Smooth muscle cell (in vitro differentiated cells): ENCODE results near the gene TMEM208. TPM values are rescaled to one million over a fixed set of nuclear protein-coding genes. Genes with fewer than 3 reads are reported as not detected.
A peak's percentile ranks its signal among the peaks of the same experiment; 100 is the strongest.

Experiments
- DNase-seq: peaks from one replicate; lab custom pipeline; 2025; ENCODE audit not compliant: unreplicated experiment; lab: John Stamatoyannopoulos, UW
- H2AFZ ChIP-seq: fragments of 200-600 bp; sonication (generic); 2 replicates; pipeline ENCODE4 v1.6.0; 2016; ENCODE audit warnings: antibody characterized with exemption, low read depth, mild to moderate bottlenecking
- H3F3A ChIP-seq: fragments of 200-600 bp; sonication (generic); 2 replicates; pipeline ENCODE4 v1.6.0; 2017; ENCODE audit warnings: antibody characterized with exemption, low read depth
- H3K27ac ChIP-seq: fragments of 200-600 bp; sonication (generic); 2 replicates; pipeline ENCODE4 v1.5.1; 2016; ENCODE audit warnings: low read depth, mild to moderate bottlenecking
- H3K27me3 ChIP-seq: fragments of 200-600 bp; sonication (generic); 2 replicates; pipeline ENCODE4 v1.6.1; 2016; ENCODE audit warnings: low read depth, mild to moderate bottlenecking
- H3K36me3 ChIP-seq: fragments of 200-600 bp; sonication (generic); 2 replicates; pipeline ENCODE4 v1.5.1; 2016; ENCODE audit warnings: low read depth
- H3K4me1 ChIP-seq: fragments of 200-600 bp; sonication (generic); 2 replicates; pipeline ENCODE4 v1.5.1; 2016; ENCODE audit warnings: low read depth
- H3K4me2 ChIP-seq: fragments of 200-600 bp; sonication (generic); 2 replicates; pipeline ENCODE4 v1.6.0; 2016; ENCODE audit warnings: mild to moderate bottlenecking
- H3K4me3 ChIP-seq: fragments of 200-600 bp; sonication (generic); 2 replicates; pipeline ENCODE4 v1.5.1; 2016; ENCODE audit warnings: mild to moderate bottlenecking
- H3K79me2 ChIP-seq: fragments of 200-600 bp; sonication (generic); 2 replicates; pipeline ENCODE4 v1.6.0; 2016; ENCODE audit warnings: low read depth, mild to moderate bottlenecking
- H3K9ac ChIP-seq: fragments of 200-600 bp; sonication (generic); 2 replicates; pipeline ENCODE4 v1.6.0; 2016; ENCODE audit warnings: low read depth
- H3K9me3 ChIP-seq: fragments of 200-600 bp; sonication (generic); replicated peaks from 2 replicates; pipeline ENCODE4 v1.5.1; 2016; ENCODE audit warnings: low read depth
- H4K20me1 ChIP-seq: fragments of 200-600 bp; sonication (generic); 2 replicates; pipeline ENCODE4 v1.6.0; 2016; ENCODE audit warnings: low read depth
- CTCF ChIP-seq: fragments of 200-600 bp; sonication (generic); IDR thresholded peaks from 2 replicates; pipeline ENCODE4 v1.5.1; 2017; ENCODE audit warnings: borderline replicate concordance, mild to moderate bottlenecking, antibody characterized with exemption; ENCODE audit not compliant: insufficient read depth, poor library complexity, severe bottlenecking
- WGBS: methylation state at CpG from one replicate; pipeline ENCODE4 v1.1.7; 2016; ENCODE audit warnings: low lambda C conversion rate; 5-methylcytosine and 5-hydroxymethylcytosine counted together
- polyA plus RNA-seq: library from polyadenylated mRNA; unstranded; fragments of >200 nt; fragmentation: Nextera tagmentation; extraction: Ambion mirVana; gene quantifications from 2 replicates; pipeline ENCODE4 v1.2.1, GENCODE V29; 2016
- total RNA-seq: library from RNA; depleted of rRNA; stranded (reverse); fragments of >200 nt; gene quantifications from 2 replicates; pipeline ENCODE4 v1.2.3, GENCODE V29; 2014

The TMEM208 gene
- total and polyA plus RNA-seq, 2 experiments from 2014 or later = 45.4 to 171 TPM

- H3K27ac ChIP-seq = no peak overlapping the region
- peak overlapping the region; percentile 100 for H3K4me2 ChIP-seq
- H4K20me1 ChIP-seq = peaks cover 46% of the 10 kb centered on the region
- H3K27me3 ChIP-seq = no peaks in the 10 kb centered on the region
- no peaks in the 10 kb centered on the region for H3K9me3 ChIP-seq
- no peak overlapping the region for H3K9ac ChIP-seq
- DNase-seq = no peak
- no peak overlapping the region for H2AFZ ChIP-seq
- no peak for TF ChIP-seq CTCF
- H3K79me2 ChIP-seq = peaks cover 27% of the 10 kb centered on the region
- peak overlapping the region; percentile 94 for H3K4me3 ChIP-seq
- no peaks in the 10 kb centered on the region for H3K36me3 ChIP-seq
- peaks cover 7% of the 10 kb centered on the region for H3F3A ChIP-seq
- H3K4me1 ChIP-seq = peaks cover 18% of the 10 kb centered on the region
Measured at GRCh38 chr16:67193536-67193935, 33.4 kb upstream of the TMEM208 start.

DNA sequence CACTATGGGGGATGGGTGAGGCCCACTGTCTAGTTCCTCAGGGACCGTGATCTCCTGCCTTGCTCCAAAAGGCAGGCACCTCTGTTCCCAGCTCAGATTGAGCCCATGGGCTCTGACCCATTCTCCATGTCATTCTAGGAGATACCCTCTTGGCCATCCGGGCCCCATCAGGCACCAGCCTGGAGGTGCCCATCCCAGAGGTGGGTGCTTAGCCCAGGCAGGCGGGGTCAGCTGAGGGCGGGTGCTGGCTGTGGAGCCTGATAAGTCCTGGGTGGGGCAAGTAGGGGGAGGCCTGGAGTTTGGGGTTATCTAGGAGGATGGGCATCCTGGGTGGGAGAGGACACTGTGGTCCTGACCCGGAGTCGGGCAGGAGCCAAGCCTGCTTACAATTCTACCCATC is 32.7 kb upstream of the TMEM208 start:
- Histone ChIP-seq H3K36me3 (no peaks in the 10 kb centered on the region), H3K79me2 (peaks cover 27% of the 10 kb centered on the region), H3K4me2 (no peak overlapping the region), H3K9ac (no peak overlapping the region), H3K27me3 (no peaks in the 10 kb centered on the region), H3K27ac (no peak overlapping the region), H3K4me1 (peaks cover 18% of the 10 kb centered on the region), H3K9me3 (no peaks in the 10 kb centered on the region), H3F3A (peaks cover 7% of the 10 kb centered on the region), H2AFZ (no peak overlapping the region), H4K20me1 (peaks cover 49% of the 10 kb centered on the region), H3K4me3 (no peak overlapping the region)
- 97% methylated on average over 6 of the region's 6 CpGs for WGBS
- no peak for TF ChIP-seq CTCF
- DNase-seq = no peak

DNA sequence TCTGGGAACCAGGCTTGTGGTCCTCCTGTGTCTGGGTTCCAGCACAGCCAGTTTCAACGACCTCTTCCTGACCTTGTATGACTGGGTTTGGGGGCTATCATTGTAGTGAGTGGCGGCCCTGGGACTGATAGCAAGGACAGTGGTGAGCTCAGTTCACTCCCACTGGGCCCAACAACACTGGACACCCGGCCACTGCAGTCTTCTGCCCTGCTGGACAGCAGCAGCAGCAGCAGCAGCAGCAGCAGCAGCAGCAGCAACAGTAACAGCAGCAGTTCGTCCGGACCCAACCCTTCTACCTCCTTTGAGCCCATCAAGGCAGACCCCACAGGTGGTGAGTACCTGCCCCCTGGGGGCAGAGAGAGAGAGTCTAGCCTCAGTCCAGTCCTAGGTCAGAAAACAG is 31.3 kb upstream of the TMEM208 start:
- Histone ChIP-seq H3F3A (peaks cover 7% of the 10 kb centered on the region), H3K4me3 (no peak overlapping the region), H3K36me3 (no peaks in the 10 kb centered on the region), H3K79me2 (peaks cover 27% of the 10 kb centered on the region), H3K4me1 (peaks cover 18% of the 10 kb centered on the region), H3K27ac (no peak overlapping the region), H2AFZ (no peak overlapping the region), H3K27me3 (no peaks in the 10 kb centered on the region), H3K9ac (no peak overlapping the region), H3K9me3 (no peaks in the 10 kb centered on the region), H3K4me2 (no peak overlapping the region), H4K20me1 (peaks cover 49% of the 10 kb centered on the region)
- TF ChIP-seq CTCF = no peak
- DNase-seq = no peak
- WGBS = 89% methylated on average over 5 of the region's 5 CpGs

GRCh38 chr16:67196881-67197280 is 30.0 kb upstream of the TMEM208 start:
- no peak overlapping the region for H3K4me3 ChIP-seq
- H3K27me3 ChIP-seq = no peaks in the 10 kb centered on the region
- peaks cover 24% of the 10 kb centered on the region for H3K79me2 ChIP-seq
- peaks cover 7% of the 10 kb centered on the region for H3F3A ChIP-seq
- no peak overlapping the region for H3K27ac ChIP-seq
- DNase-seq = no peak
- H4K20me1 ChIP-seq = peaks cover 49% of the 10 kb centered on the region
- H3K36me3 ChIP-seq = no peaks in the 10 kb centered on the region
- no peak overlapping the region for H3K4me2 ChIP-seq
- H3K9ac ChIP-seq = no peak overlapping the region
- H3K9me3 ChIP-seq = no peaks in the 10 kb centered on the region
- H3K4me1 ChIP-seq = peaks cover 12% of the 10 kb centered on the region
- no peak for TF ChIP-seq CTCF
- WGBS = 100% methylated on average over 1 of the region's 1 CpG
- no peak overlapping the region for H2AFZ ChIP-seq
